NCI-H510A treated with DMSO at 0.1 percent for 48 hours (cell line): ENCODE data around the gene C19orf25.
"Not testable (repeated sequence)": the region's sequence is repeated elsewhere in the genome, so short reads cannot be mapped to it uniquely, and the experiment has no call there.

Experiments
- DNase-seq: peaks from one replicate; lab custom pipeline; 2025; lab: John Stamatoyannopoulos, UW

C19orf25 gene

GRCh38 chr19:1449467-1450442 lies 29.3 kb downstream of the C19orf25 start, which contains the start of gene APC2:
Gene APC2 (plus strand): TSS chr19:1450121. CDS start chr19:1453002, 2,881 bp downstream.
- DNase-seq, result no peak

GRCh38 chr19:1447944-1448343 lies 31.1 kb downstream of the C19orf25 start:
- no peak for DNase-seq

GRCh38 chr19:1447504-1447903 lies 31.5 kb downstream of the C19orf25 start:
- DNase-seq, result no peak

- no peak for DNase-seq
Measured at GRCh38 chr19:1446713-1447481, 32.1 kb downstream of the C19orf25 start.

GRCh38 chr19:1445932-1446712 lies 32.9 kb downstream of the C19orf25 start:
- DNase-seq, result no peak

- peak; percentile 27 for DNase-seq
Measured at GRCh38 chr19:1445185-1445931, 33.7 kb downstream of the C19orf25 start.

- DNase-seq, result no peak
Measured at GRCh38 chr19:1441677-1442438, 37.2 kb downstream of the C19orf25 start.

GRCh38 chr19:1441022-1441426 lies 38.0 kb downstream of the C19orf25 start:
- DNase-seq, result no peak

GRCh38 chr19:1440418-1440801 lies 38.6 kb downstream of the C19orf25 start:
- no peak for DNase-seq

- DNase-seq, result not testable (repeated sequence)
Measured at GRCh38 chr19:1439525-1440417, 39.2 kb downstream of the C19orf25 start.

- DNase-seq, result no peak
Measured at GRCh38 chr19:1438933-1439354, 40.1 kb downstream of the C19orf25 start.

GRCh38 chr19:1438035-1438932 lies 40.7 kb downstream of the C19orf25 start, which contains the start of gene RPS15:
Gene RPS15 (plus strand): TSS chr19:1438396. CDS start chr19:1438426, 30 bp downstream.
- DNase-seq, result peak; percentile 84

GRCh38 chr19:1437609-1438008 lies 41.4 kb downstream of the C19orf25 start:
- DNase-seq, result no peak

GRCh38 chr19:1435378-1435989 lies 43.5 kb downstream of the C19orf25 start:
- DNase-seq, result no peak

GRCh38 chr19:1434577-1435060 lies 44.4 kb downstream of the C19orf25 start:
- DNase-seq, result no peak

- no peak for DNase-seq
Measured at GRCh38 chr19:1434040-1434366, 45.0 kb downstream of the C19orf25 start.

GRCh38 chr19:1433119-1434039 lies 45.6 kb downstream of the C19orf25 start:
- no peak for DNase-seq
